Ascending aorta (tissue), 2 donors: Measurements from ENCODE around the gene LSS. TPM values are rescaled to one million over a fixed set of nuclear protein-coding genes. Genes with fewer than 3 reads are reported as not detected.
"Not testable (repeated sequence)": the region's sequence is repeated elsewhere in the genome, so short reads cannot be mapped to it uniquely, and the experiment has no call there.

Source experiments
- DNase-seq, 2 donors: peaks; one replicate each; pipeline ENCODE4 v3.0.0-alpha.2; 2019; ENCODE audit warnings: low spot score in 2 of 2
- H3K27ac ChIP-seq, 2 donors: fragments of 200-600 bp; sonication (generic); one replicate each; pipeline ENCODE4 v1.5.1; 2016 to 2017; ENCODE audit warnings: mild to moderate bottlenecking in 1 of 2
- H3K27me3 ChIP-seq: fragments of 200-600 bp; sonication (generic); one replicate; pipeline ENCODE4 v1.5.1; 2017
- H3K36me3 ChIP-seq, 2 donors: fragments of 200-600 bp; sonication (generic); one replicate each; pipeline ENCODE4 v1.5.1; 2016
- H3K4me1 ChIP-seq, 2 donors: fragments of 200-600 bp; sonication (generic); one replicate each; pipeline ENCODE4 v1.5.1; 2016 to 2017; ENCODE audit warnings: mild to moderate bottlenecking in 1 of 2
- H3K4me3 ChIP-seq, 2 donors: fragments of 200-600 bp; sonication (generic); one replicate each; pipeline ENCODE4 v1.5.1; 2016 to 2017; ENCODE audit warnings: mild to moderate bottlenecking in 1 of 2
- H3K9me3 ChIP-seq, 2 donors: fragments of 200-600 bp; sonication (generic); one replicate each; pipeline ENCODE4 v1.5.1; 2016
- CTCF ChIP-seq, 3 experiments: fragments of 200-600 bp in 2 of 3; fragments of 450-650 bp in 1 of 3; sonication (generic) in 2 of 3; IDR thresholded peaks; one replicate each; pipeline ENCODE4 v1.5.1; 2016 to 2019; ENCODE audit warnings: antibody characterized with exemption in 3 of 3, mild to moderate bottlenecking in 1 of 3, moderate library complexity in 1 of 3
- intact Hi-C: fragments of 100-400 bp; cut with DNase I; formaldehyde crosslinking; loops from one replicate; pipeline ENCODE4 v1.15.1; 2023
- total RNA-seq: library from RNA; depleted of rRNA; stranded (reverse); fragments of >200 nt; gene quantifications from one replicate; pipeline ENCODE4 v1.1.0, GENCODE V29; 2016

Gene LSS
- total RNA-seq, 1 donor from 2014 or later, result 49.4 TPM

DNA sequence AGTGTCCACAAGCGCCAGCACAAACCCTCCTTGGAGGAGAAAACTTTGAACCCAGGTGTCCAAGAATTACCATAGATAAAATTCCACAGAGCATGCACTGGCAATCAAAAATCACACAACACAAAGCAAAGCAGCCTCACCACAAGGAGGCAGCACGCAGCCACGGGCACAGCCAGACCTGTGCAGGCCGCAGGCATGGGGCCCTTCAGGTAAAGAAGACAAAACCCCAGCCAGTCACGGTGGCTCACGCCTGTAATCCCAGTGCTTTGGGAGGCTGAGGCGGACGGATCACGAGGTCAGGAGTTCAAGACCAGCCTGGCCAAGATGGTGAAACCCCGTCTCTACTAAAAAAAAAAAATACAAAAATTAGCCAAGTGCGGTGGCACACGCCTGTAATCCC is 81.1 kb downstream of the LSS start:
- peak in 1 of 3 experiments; percentile 18 for TF ChIP-seq CTCF (IDR thresholded peaks at IDR 0.05)
- not testable (repeated sequence) for H3K4me3 ChIP-seq, H3K4me1 ChIP-seq, H3K36me3 ChIP-seq, H3K27ac ChIP-seq, DNase-seq, H3K27me3 ChIP-seq, H3K9me3 ChIP-seq
- intact Hi-C loops, result loop anchor here (10.0 kb wide), 1 partner anchor 177 kb away; the partner anchor contains the start of genes C21orf58 and PCNT

- Histone ChIP-seq H3K9me3 (no peaks in the 10 kb centered on the region), H3K36me3 (no peaks in the 10 kb centered on the region), H3K27me3 (no peaks in the 10 kb centered on the region), H3K27ac (no peak overlapping the region), H3K4me3 (no peak overlapping the region), H3K4me1 (no peaks in the 10 kb centered on the region)
- no peak for DNase-seq
- no peak for TF ChIP-seq CTCF (IDR thresholded peaks at IDR 0.05)
- intact Hi-C loops, result loop anchor here (10.0 kb wide), 1 partner anchor 178 kb away; the partner anchor contains the start of genes C21orf58 and PCNT
Measured at GRCh38 chr21:46146856-46147255, 81.7 kb downstream of the LSS start.

GRCh38 chr21:46145840-46146691 is 82.5 kb downstream of the LSS start:
- Histone ChIP-seq H3K4me1 (no peaks in the 10 kb centered on the region), H3K27ac (no peak overlapping the region), H3K27me3 (no peaks in the 10 kb centered on the region), H3K36me3 (no peaks in the 10 kb centered on the region), H3K4me3 (no peak overlapping the region), H3K9me3 (no peaks in the 10 kb centered on the region)
- TF ChIP-seq CTCF (IDR thresholded peaks at IDR 0.05), result no peak
- intact Hi-C loops, result loop anchor here (10.0 kb wide), 1 partner anchor 179 kb away; the partner anchor contains the start of genes C21orf58 and PCNT
- DNase-seq, result peak in 1 of 2 donors; percentile 51

DNA sequence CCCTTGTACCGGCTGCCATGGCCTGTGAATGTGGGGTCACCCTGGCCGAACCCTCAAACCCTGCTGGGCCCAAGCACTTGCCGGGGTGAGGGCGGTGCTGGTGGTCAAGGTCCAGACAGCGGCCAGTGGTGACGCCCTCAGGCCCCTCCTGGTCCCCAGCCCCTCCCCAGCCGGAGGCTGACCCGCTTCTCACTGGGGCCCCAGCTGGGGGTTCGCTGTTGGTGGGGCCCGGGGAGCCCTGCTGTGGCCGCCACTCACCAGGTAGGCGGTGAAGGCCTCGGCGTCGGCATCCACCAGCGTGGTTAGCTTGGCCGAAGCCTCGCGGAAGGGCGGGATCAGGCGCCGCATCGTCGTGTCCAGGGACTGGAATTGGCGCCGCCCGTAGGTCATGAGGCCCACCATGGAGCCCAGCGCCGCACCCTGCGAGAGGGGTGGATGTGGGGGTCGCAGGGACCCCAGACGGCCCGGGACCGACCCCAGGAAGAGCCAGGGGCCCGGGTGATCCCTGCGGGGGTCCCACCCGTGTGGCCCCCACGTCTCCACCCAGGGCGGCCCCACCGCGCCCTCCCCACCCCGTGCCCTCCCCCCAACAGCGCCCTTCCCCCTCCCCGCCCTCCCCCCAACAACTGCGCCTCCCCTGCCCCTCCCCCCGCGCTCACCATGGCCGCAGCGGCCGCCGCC is 83.3 kb downstream of the LSS start:
- Histone ChIP-seq H3K27ac (no peak overlapping the region), H3K4me3 (no peak overlapping the region), H3K4me1 (no peaks in the 10 kb centered on the region), H3K27me3 (no peaks in the 10 kb centered on the region), H3K9me3 (no peaks in the 10 kb centered on the region), H3K36me3 (no peaks in the 10 kb centered on the region)
- no peak for TF ChIP-seq CTCF (IDR thresholded peaks at IDR 0.05)
- intact Hi-C loops, result loop anchor here (10.0 kb wide), 1 partner anchor 180 kb away; the partner anchor contains the start of genes C21orf58 and PCNT
- no peak for DNase-seq

DNA sequence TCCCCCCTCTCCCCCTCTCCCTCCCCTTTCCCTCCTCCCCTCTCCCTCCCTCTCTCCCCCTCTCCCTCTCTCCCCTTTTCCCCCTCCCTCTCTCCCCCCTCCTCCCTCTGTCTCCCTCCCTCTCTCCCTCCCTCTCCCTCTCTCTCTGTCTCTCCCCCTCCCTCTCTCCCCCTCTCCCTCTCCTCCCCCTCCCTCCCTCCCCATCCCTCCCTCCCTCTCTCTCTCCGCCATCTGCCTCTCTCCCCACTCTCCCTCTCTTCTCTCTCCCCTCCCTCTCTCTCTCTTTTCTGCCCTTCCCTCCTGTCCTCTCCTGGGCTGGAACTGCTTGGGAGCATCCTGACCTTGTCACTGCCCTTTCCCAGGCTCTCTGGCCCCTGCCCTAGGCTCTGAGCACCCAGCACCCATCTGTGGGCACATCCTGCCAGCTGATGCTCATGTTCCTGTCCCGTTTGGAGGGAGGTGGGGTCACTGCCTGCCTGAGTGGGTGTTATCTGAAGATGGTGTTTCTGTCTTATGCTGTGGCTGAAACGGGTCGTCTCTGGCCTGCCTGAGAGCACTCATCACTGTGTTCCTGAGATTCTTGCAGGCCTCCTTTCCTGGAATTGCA is 84.0 kb downstream of the LSS start:
- Histone ChIP-seq H3K4me3 (no peak overlapping the region), H3K27ac (no peak overlapping the region), H3K4me1 (no peaks in the 10 kb centered on the region), H3K9me3 (no peaks in the 10 kb centered on the region), H3K27me3 (no peaks in the 10 kb centered on the region), H3K36me3 (no peaks in the 10 kb centered on the region)
- no peak for DNase-seq
- intact Hi-C loops, result loop anchor here (10.0 kb wide), 1 partner anchor 180 kb away; the partner anchor contains the start of genes C21orf58 and PCNT
- TF ChIP-seq CTCF (IDR thresholded peaks at IDR 0.05), result no peak
